OCI-LY3 (cell line): ENCODE data around the gene SLC6A6.

ENCODE experiments used
- CTCF ChIP-seq: fragments of 200-600, 300-600 bp; sonication (generic); IDR thresholded peaks from 2 replicates; pipeline ENCODE4 v1.5.1; 2014; ENCODE audit warnings: antibody characterized with exemption, low read length, low read depth
- EZH2phosphoT487 ChIP-seq: fragments of 200-600 bp; shearing (Covaris generic); IDR thresholded peaks from 2 replicates; pipeline ENCODE4 v1.6.1; 2018; ENCODE audit warnings: antibody characterized with exemption, mixed run types, low read depth

DNA sequence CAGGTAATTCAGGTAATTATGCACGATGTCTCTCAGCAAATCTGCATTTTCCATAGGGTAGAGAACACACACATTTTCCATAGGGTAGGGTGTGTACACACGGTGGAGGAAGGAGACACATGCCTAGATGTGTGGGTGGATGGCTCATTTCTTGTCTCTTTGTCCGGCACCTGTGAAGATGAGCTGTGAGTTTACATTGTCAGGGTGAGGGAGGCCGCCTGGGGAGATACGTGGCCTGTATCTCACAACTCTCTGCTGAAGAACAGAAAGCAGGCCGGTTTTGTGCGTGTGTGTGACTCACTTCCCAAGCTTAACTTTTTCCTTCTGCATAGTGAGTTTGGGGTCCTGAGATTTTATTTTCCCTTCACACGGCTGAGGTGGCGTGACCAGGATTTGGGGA lies 60.3 kb downstream of the SLC6A6 start:
- TF ChIP-seq CTCF (no peak), EZH2phosphoT487 (no peak)
